GM12872 (cell line): ENCODE results near the gene LRP1.

ENCODE experiments used
- CTCF ChIP-seq: IDR thresholded peaks from 3 replicates; pipeline ENCODE4 v1.5.1; 2011; ENCODE audit warnings: low read depth, mild to moderate bottlenecking, low read length, moderate library complexity; ENCODE audit not compliant: insufficient read depth

LRP1 gene

GRCh38 chr12:57164966-57165625 lies 36.8 kb downstream of the LRP1 start:
- TF ChIP-seq CTCF = no peak

GRCh38 chr12:57165741-57166140 lies 37.5 kb downstream of the LRP1 start:
- no peak for TF ChIP-seq CTCF

- TF ChIP-seq CTCF = no peak
These were observed 38.7 kb downstream of the LRP1 start for GRCh38 chr12:57166971-57167371.

- TF ChIP-seq CTCF = no peak
These were observed 39.8 kb downstream of the LRP1 start for GRCh38 chr12:57168058-57168457.

GRCh38 chr12:57169046-57169795 lies 40.9 kb downstream of the LRP1 start:
- no peak for TF ChIP-seq CTCF

- no peak for TF ChIP-seq CTCF
These were observed 41.7 kb downstream of the LRP1 start for GRCh38 chr12:57169969-57170368.

GRCh38 chr12:57170408-57170807 lies 42.1 kb downstream of the LRP1 start:
- no peak for TF ChIP-seq CTCF
